ENCODE results near the gene CXXC1. TPM values are rescaled to one million over a fixed set of nuclear protein-coding genes. Genes with fewer than 3 reads are reported as not detected.

CXXC1 gene
- total RNA-seq, 1 donor from 2014 or later, result 60.2 TPM

- intact Hi-C loops (cut with DNase I), result no loop called here
- DNase-seq, result peak; percentile 98
- H3K27ac ChIP-seq, result peak within 1 kb of the TSS; percentile 89
- peak within 1 kb of the TSS; percentile 90 for H3K4me3 ChIP-seq
- TF ChIP-seq CTCF (IDR thresholded peaks at IDR 0.05), result peak; percentile 50
- peaks cover 32% of the 10 kb centered on the region for H3K4me1 ChIP-seq
- ATAC-seq, result peak; percentile 96 to 97
- H3K36me3 ChIP-seq, result peaks cover 71% of the 10 kb centered on the region
- no peaks in the 10 kb centered on the region for H3K27me3 ChIP-seq (ENCODE audit: low read depth)
- H3K9me3 ChIP-seq, result no peaks in the 10 kb centered on the region
Measured at GRCh38 chr18:50281295-50281971, 6.1 kb downstream of the CXXC1 start, which contains the start of gene MBD1. MBD1 (minus strand) TSS chr18:50281523; CDS start chr18:50279992, 1,531 bp downstream.

GRCh38 chr18:50280707-50281294 lies 6.7 kb downstream of the CXXC1 start:
- peaks cover 31% of the 10 kb centered on the region for H3K4me1 ChIP-seq
- no peak for DNase-seq
- H3K36me3 ChIP-seq, result peaks cover 71% of the 10 kb centered on the region

GRCh38 chr18:50279752-50280151 lies 7.7 kb downstream of the CXXC1 start:
- no peaks in the 10 kb centered on the region for H3K27me3 ChIP-seq (ENCODE audit: low read depth)
- ATAC-seq, result no peak
- H3K27ac ChIP-seq, result no peak overlapping the region
- peaks cover 71% of the 10 kb centered on the region for H3K36me3 ChIP-seq
- H3K9me3 ChIP-seq, result no peaks in the 10 kb centered on the region
- peaks cover 31% of the 10 kb centered on the region for H3K4me1 ChIP-seq
- H3K4me3 ChIP-seq, result peak overlapping the region; percentile 90
- intact Hi-C loops (cut with DNase I), result no loop called here
- no peak for TF ChIP-seq CTCF (IDR thresholded peaks at IDR 0.05)
- DNase-seq, result no peak

More at GRCh38 chr18:50280707-50281294, 6.7 kb downstream of the CXXC1 start:
- no peaks in the 10 kb centered on the region for H3K27me3 ChIP-seq (ENCODE audit: low read depth)
- ATAC-seq, result no peak
- intact Hi-C loops (cut with DNase I), result no loop called here
- no peak for TF ChIP-seq CTCF (IDR thresholded peaks at IDR 0.05)
- peak overlapping the region; percentile 89 for H3K27ac ChIP-seq
- no peaks in the 10 kb centered on the region for H3K9me3 ChIP-seq
- peak overlapping the region; percentile 90 for H3K4me3 ChIP-seq

DNA sequence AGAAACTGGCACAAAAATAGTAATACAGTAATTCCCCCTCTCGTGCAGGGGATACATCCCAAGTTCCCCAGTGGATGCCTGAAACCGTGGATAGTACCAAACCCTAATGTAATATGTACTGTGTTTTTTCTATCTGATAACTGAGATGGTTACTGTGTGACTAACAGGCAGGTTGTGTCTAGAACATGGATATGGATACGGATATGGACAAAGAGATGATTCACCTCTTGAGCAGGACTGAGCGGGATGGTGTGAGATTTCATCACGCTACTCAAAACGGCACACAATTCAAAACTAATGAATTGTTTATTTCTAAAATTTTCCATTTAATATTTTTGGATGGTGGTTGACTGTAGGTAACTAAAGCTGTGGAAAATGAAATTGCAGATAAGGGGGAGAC lies 9.6 kb downstream of the CXXC1 start:
- Histone ChIP-seq H3K4me3 (no peak overlapping the region), H3K36me3 (peaks cover 72% of the 10 kb centered on the region), H3K4me1 (peaks cover 31% of the 10 kb centered on the region), H3K27ac (no peak overlapping the region), H3K27me3 (ENCODE audit: low read depth) (no peaks in the 10 kb centered on the region), H3K9me3 (no peaks in the 10 kb centered on the region)
- no peak for ATAC-seq
- no peak for DNase-seq
- TF ChIP-seq CTCF (IDR thresholded peaks at IDR 0.05), result no peak
- intact Hi-C loops (cut with DNase I), result no loop called here

GRCh38 chr18:50276452-50276851 lies 11.0 kb downstream of the CXXC1 start:
- DNase-seq (no peak), ATAC-seq (no peak)
- no peak for TF ChIP-seq CTCF (IDR thresholded peaks at IDR 0.05)
- peaks cover 24% of the 10 kb centered on the region for H3K4me1 ChIP-seq
- no peak overlapping the region for H3K27ac ChIP-seq
- H3K9me3 ChIP-seq, result no peaks in the 10 kb centered on the region
- H3K36me3 ChIP-seq, result peaks cover 81% of the 10 kb centered on the region
- H3K4me3 ChIP-seq, result no peak overlapping the region
- intact Hi-C loops (cut with DNase I), result no loop called here
- H3K27me3 ChIP-seq (ENCODE audit: low read depth), result no peaks in the 10 kb centered on the region
